Thyroid gland (tissue), 4 donors: ENCODE measurements around the gene MMP11.

Experiments
- POLR2A ChIP-seq, 2 donors: fragments of 450-650 bp; IDR thresholded peaks; one replicate each; pipeline ENCODE4 v1.6.1; 2017; ENCODE audit warnings: antibody characterized with exemption in 2 of 2, mild to moderate bottlenecking in 2 of 2, moderate library complexity in 1 of 2
- TF ChIP-seq, protein P1 (sequence below), 6 experiments: fragments of 200-600 bp in 3 of 6; fragments of 450-650 bp in 3 of 6; sonication (generic) in 3 of 6; IDR thresholded peaks; one replicate each; pipeline ENCODE4 v1.5.1; 2016 to 2019; ENCODE audit warnings: antibody characterized with exemption in 6 of 6, mild to moderate bottlenecking in 2 of 6, inconsistent platforms in 1 of 6, moderate library complexity in 1 of 6

DNA sequence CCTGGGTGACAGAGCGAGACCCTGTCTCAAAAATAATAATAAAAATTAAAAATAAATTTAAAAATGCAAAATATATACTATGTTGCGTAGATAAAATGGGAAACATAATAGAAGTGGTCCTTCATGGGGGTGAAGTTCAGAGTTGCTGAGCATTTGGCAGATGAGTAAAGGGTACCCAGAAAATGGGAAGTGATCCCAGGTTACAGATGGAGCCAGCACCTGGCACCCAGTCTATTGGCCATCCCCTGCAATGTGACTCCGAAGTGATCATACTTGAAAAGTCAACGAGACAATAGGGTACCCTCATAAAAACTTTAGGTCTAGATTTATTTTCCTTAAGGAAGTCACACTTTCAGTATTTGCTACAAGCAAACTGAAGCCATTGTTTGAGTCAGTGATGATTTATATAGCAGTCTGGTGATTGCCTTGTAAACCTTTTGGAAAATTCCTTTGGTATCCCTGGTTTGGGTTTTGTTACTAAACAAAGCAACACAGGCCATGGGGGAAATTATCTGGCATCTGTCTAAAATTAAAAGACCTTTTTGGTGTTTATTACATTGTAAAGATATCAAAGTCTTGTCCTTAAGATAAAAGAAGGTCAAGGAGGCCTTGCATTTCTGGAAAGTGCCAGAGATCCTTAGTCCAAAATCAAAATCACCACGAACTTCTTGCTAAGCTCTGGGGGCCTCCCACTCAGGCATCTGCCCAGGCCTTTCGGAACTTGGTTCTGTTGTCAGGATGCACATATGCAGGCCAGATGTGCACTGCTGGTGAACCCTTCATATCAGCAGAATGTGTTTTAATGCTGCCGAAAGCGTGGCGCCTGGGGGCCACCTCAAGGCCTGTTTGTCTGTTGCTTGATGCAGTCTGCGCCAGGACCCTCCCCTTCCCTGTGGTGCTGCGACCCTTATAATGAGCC is 18.4 kb downstream of the MMP11 start:
- TF ChIP-seq POLR2A (IDR thresholded peaks at IDR 0.05) = no peak
- TF ChIP-seq, protein P1, sequence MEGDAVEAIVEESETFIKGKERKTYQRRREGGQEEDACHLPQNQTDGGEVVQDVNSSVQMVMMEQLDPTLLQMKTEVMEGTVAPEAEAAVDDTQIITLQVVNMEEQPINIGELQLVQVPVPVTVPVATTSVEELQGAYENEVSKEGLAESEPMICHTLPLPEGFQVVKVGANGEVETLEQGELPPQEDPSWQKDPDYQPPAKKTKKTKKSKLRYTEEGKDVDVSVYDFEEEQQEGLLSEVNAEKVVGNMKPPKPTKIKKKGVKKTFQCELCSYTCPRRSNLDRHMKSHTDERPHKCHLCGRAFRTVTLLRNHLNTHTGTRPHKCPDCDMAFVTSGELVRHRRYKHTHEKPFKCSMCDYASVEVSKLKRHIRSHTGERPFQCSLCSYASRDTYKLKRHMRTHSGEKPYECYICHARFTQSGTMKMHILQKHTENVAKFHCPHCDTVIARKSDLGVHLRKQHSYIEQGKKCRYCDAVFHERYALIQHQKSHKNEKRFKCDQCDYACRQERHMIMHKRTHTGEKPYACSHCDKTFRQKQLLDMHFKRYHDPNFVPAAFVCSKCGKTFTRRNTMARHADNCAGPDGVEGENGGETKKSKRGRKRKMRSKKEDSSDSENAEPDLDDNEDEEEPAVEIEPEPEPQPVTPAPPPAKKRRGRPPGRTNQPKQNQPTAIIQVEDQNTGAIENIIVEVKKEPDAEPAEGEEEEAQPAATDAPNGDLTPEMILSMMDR (IDR thresholded peaks at IDR 0.05) = no peak
